B cell (primary cell): ENCODE data around the gene TUT4.

Experiments
- CTCF ChIP-seq: fragments of 200-600 bp; IDR thresholded peaks from one replicate; pipeline ENCODE4 v1.8.0; 2022; ENCODE audit warnings: antibody characterized with exemption, mild to moderate bottlenecking
- EZH2 ChIP-seq: IDR thresholded peaks from 2 replicates; pipeline ENCODE4 v1.6.1; 2012; ENCODE audit warnings: borderline replicate concordance, low read depth, mild to moderate bottlenecking, moderate library complexity, low read length; ENCODE audit not compliant: insufficient read depth, poor library complexity, severe bottlenecking

- TF ChIP-seq CTCF (no peak), EZH2 (no peak)
Observed at GRCh38 chr1:52597912-52598311, 45.0 kb upstream of the TUT4 start.
